Dedifferentiated amniotic fluid mesenchymal stem cell (primary cell): ENCODE measurements around the gene TNFRSF11A.

Experiments used
- DNase-seq: peaks from one replicate; pipeline ENCODE4 v3.0.0-alpha.2; 2016; ENCODE audit errors: extremely low spot score

TNFRSF11A gene

GRCh38 chr18:62325806-62326645 is 916 bp downstream of the TNFRSF11A start:
- DNase-seq: no peak

DNA sequence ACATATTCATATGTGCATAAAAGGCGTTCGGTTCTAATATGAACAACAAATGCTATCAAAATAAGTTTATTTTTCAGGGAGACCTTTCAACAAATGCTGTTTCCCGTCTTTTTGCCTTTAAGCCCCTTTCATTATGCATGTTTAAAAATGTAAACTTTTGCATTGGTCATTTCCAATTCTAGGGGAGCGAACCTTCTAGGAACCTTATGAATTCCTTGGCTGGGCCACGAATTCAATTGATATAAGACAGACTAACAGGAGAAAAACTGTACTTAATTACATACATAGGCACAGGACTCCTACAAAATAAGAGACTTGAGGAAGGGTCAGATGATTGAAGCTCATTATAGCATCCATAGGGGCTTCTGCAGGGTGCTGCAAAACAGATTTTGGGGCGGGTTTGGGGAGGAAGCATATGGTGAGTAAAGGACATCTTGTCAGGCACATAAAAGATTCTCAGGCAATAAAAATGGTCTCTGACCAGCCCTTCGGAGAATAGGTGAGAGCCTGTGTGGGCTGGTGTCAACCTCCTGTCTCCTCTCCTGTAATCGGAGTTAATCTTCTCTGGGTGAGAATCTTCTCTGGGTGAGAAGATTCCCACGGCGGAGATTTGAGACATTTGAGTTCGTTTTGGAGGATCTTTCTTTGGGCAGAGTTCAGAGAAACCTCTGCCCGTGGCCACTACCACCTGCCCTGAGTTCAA is 1.7 kb downstream of the TNFRSF11A start:
- no peak for DNase-seq

DNA sequence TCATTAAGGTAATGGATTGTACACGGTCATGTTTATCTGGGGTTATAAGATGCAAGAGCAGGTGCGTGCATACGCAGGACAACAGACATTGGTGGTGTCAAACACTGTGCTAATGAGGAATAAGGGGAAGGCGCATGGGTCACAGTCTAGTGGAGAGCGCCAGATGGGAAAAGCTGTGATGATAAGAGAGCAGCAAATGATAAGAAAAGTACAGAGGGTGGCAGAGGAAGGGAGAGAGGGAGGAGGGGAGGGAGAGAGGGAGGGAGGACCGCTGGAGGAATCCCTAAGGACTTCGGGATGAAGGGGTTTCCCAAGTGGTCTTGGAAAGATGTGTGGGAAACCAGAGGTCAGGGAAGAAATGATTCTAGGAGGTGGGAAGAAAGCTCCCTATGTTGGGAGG is 2.9 kb downstream of the TNFRSF11A start:
- no peak for DNase-seq

GRCh38 chr18:62328586-62329525 is 3.7 kb downstream of the TNFRSF11A start:
- DNase-seq: no peak

GRCh38 chr18:62329691-62330454 is 4.8 kb downstream of the TNFRSF11A start:
- DNase-seq: no peak

DNA sequence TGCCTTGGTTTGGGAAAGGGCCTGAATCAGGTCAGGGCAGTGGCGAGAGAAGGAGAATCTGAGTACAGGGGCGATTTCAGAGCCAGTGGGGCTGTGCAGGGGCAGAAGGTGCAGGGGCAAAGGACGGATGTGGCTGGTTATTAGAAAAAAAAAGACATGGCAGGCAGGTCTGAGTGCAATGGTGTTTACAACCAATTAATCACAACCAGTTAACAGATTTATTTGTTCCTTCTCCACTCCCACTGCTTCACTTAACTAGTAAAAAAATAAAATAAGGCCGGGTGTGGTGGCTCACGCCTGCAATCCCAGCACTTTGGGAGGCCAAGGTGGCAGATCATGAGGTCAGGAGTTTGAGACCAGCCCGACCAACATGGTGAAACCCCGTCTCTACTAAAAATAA is 5.5 kb downstream of the TNFRSF11A start:
- no peak for DNase-seq

DNA sequence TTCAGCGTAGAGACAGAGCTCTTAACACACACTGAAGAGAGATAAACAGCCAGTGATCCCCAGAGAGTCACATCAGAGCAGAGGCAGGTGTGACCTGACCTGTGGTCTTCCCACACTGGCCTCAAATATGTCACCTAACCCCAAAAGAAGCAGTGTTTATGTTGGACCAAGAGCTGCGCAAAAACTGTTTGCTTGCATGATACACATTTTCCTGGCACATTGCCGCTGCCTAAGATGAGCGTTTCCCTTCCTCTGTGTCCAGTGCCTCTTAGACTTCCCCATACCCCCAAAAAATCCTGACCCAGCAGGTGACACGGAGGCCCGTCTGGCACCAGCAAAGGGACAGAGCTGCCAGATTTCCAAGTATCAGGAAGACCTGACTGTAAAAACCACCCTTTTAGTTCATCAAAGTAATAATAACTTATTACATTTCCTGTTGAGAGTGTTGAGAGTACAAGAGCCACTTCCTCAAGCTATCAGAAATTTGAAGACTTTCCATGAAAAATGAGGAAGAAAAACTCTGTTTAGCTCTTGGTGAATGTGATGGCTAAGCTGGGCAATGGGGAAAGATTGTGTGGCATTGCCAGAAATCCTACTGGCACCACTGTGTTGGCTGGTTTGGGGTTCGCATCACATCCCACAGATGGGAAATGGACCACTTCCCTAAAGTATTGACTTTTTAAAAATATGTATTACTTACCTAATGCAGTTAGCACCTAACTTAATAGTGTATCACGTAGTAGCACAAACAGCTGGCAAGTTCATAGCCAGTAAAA is 6.7 kb downstream of the TNFRSF11A start:
- DNase-seq: no peak

DNA sequence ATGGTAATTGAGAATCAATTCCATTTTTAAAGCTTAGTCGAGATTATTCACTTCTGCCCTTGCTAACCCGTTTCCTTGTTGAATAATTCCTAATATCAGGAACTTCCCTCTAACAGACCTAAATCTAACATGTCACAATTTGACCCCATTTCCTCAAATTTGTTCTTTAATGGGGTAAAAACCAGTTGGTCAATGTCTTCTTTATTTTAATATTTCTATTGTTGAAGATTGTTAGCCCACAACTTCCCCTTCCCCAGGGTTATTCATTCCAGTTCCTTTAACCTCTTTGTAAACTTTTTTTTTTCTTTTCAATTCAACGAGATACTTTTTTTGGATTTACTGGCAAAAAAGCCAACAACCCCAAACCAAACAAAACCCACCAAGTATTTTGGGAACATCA is 7.3 kb downstream of the TNFRSF11A start:
- no peak for DNase-seq

- DNase-seq: no peak
Measured at GRCh38 chr18:62332964-62333695, 8.0 kb downstream of the TNFRSF11A start.

- DNase-seq: no peak
Measured at GRCh38 chr18:62334120-62334519, 9.0 kb downstream of the TNFRSF11A start.

GRCh38 chr18:62335494-62335893 is 10.4 kb downstream of the TNFRSF11A start:
- DNase-seq: no peak

- DNase-seq: no peak
Measured at GRCh38 chr18:62336618-62337017, 11.5 kb downstream of the TNFRSF11A start.

- no peak for DNase-seq
Measured at GRCh38 chr18:62337336-62337735, 12.2 kb downstream of the TNFRSF11A start.

- no peak for DNase-seq
Measured at GRCh38 chr18:62338446-62339105, 13.5 kb downstream of the TNFRSF11A start.

DNA sequence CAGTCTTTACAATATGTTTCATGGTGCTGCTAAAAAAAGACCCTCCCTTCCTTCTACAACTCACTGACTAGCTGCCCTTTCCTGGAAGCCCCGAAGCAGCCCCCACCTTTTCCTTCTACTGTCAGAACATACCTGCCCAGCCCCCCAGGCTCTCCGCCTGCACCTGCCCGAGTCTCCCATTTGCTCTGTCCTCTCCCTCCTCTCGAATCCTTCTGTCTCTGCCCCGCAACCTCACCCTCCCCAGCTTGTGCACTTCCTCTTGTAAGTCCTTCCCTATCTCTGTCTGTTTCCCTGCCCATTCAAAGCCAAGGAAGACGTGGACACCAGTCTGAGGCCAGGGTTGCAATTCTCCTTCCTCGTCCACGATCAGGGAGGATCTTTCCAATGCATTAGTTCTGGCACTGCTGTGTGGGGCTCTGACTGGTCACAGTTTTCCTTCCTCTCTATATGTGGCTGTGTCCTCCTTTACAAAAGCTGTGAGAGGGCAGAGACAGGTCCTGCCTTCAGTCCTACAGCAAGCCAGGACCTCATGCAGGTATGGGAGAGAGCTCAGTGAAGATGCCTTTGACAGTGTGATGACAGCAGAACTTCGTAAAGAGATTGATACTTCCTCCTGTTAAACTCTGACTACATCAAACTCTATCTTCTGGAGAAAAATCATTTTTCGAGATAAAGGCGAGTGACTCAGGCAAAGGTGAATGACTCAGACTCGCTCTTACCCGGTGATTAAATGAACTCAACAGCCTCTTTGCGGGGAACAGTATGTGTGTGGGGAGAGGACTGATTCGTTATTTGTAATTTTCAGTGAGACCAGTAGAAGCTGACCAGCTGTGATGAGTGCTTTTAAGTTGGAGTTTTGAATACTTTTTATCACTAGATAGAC is 14.2 kb downstream of the TNFRSF11A start:
- DNase-seq: no peak

GRCh38 chr18:62340996-62341395 is 15.9 kb downstream of the TNFRSF11A start:
- DNase-seq: no peak

DNA sequence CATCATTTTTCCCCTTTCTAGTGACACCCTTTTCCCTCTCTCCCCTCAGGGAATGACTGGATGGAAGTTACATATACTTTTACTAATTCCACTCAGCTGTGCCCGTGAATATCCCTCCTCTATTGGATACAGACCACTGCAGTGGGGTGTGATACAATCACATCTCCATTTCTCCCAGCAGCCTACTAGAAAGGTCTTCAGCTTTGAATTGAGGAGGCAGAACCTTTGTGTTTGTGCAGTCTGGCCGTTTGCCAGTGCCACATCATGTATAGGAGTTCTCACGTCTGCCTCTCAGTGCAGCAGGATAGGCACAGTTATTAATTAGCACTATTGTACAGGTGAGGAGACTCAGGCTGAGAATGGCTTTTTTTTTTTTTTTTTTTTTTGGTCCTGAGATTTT is 16.4 kb downstream of the TNFRSF11A start:
- no peak for DNase-seq

DNA sequence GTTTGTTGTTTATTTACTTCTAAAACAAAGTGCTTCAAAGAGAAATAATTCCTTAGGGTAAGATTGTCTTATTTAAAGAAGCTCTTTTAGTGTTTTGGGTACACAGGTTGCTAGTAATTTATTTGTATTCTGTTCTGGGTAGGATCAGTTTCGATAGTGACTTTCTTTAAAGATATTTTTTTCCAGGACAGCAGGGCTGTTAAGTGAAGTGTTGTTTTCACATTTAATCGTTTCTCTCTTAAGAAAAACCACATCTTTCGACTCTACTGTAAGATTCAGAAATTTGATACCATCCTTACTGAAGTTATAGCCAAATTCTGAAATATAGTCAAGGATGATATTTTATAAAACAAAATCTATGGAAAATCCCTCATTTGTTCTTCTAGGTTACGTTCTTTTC is 17.8 kb downstream of the TNFRSF11A start:
- no peak for DNase-seq
